HG02642 (cell line): ENCODE results near the gene HNRNPH1.

ENCODE experiments used
- ATAC-seq: cut with Tn5 transposase; IDR thresholded peaks from one replicate; pipeline ENCODE4 v1.9.1; 2021; ENCODE audit warnings: mild to moderate bottlenecking; ENCODE audit not compliant: unreplicated experiment, poor library complexity

HNRNPH1 gene

GRCh38 chr5:179606071-179606909 lies 17.2 kb downstream of the HNRNPH1 start:
- no peak for ATAC-seq

- no peak for ATAC-seq
Observed at GRCh38 chr5:179605026-179605833, 18.2 kb downstream of the HNRNPH1 start.

- ATAC-seq: no peak
Observed at GRCh38 chr5:179603308-179603707, 20.2 kb downstream of the HNRNPH1 start.

- no peak for ATAC-seq
Observed at GRCh38 chr5:179601871-179602625, 21.4 kb downstream of the HNRNPH1 start.

GRCh38 chr5:179599973-179600372 lies 23.5 kb downstream of the HNRNPH1 start:
- no peak for ATAC-seq

- ATAC-seq: no peak
Observed at GRCh38 chr5:179599566-179599965, 23.9 kb downstream of the HNRNPH1 start.

- ATAC-seq: no peak
Observed at GRCh38 chr5:179599100-179599499, 24.4 kb downstream of the HNRNPH1 start.

- ATAC-seq: no peak
Observed at GRCh38 chr5:179596421-179596820, 27.1 kb downstream of the HNRNPH1 start.

GRCh38 chr5:179595916-179596315 lies 27.6 kb downstream of the HNRNPH1 start:
- no peak for ATAC-seq

- no peak for ATAC-seq
Observed at GRCh38 chr5:179588166-179588565, 35.3 kb downstream of the HNRNPH1 start.

GRCh38 chr5:179585941-179586401 lies 37.5 kb downstream of the HNRNPH1 start:
- no peak for ATAC-seq

GRCh38 chr5:179577286-179577960 lies 46.0 kb downstream of the HNRNPH1 start:
- no peak for ATAC-seq

GRCh38 chr5:179572386-179572785 lies 51.1 kb downstream of the HNRNPH1 start:
- no peak for ATAC-seq

GRCh38 chr5:179568721-179569120 lies 54.8 kb downstream of the HNRNPH1 start:
- no peak for ATAC-seq

GRCh38 chr5:179564526-179564925 lies 58.9 kb downstream of the HNRNPH1 start:
- no peak for ATAC-seq
